Peyer's patch (tissue), 4 donors: ENCODE data around the gene TRPC5OS.

Experiments used
- POLR2A ChIP-seq, 2 donors: fragments of 450-650 bp; IDR thresholded peaks; one replicate each; pipeline ENCODE4 v1.5.1; 2017; ENCODE audit warnings: antibody characterized with exemption in 2 of 2, mild to moderate bottlenecking in 2 of 2, moderate library complexity in 2 of 2
- TF ChIP-seq, protein P1 (sequence below), 6 experiments: fragments of 450-650 bp in 4 of 6; fragments of 200-600 bp in 2 of 6; sonication (generic) in 1 of 6; IDR thresholded peaks; one replicate each; pipeline ENCODE4 v1.5.1; 2017 to 2019; ENCODE audit warnings: antibody characterized with exemption in 6 of 6, mild to moderate bottlenecking in 3 of 6, moderate library complexity in 1 of 6

- no peak for TF ChIP-seq POLR2A (IDR thresholded peaks at IDR 0.05)
- TF ChIP-seq, protein P1, sequence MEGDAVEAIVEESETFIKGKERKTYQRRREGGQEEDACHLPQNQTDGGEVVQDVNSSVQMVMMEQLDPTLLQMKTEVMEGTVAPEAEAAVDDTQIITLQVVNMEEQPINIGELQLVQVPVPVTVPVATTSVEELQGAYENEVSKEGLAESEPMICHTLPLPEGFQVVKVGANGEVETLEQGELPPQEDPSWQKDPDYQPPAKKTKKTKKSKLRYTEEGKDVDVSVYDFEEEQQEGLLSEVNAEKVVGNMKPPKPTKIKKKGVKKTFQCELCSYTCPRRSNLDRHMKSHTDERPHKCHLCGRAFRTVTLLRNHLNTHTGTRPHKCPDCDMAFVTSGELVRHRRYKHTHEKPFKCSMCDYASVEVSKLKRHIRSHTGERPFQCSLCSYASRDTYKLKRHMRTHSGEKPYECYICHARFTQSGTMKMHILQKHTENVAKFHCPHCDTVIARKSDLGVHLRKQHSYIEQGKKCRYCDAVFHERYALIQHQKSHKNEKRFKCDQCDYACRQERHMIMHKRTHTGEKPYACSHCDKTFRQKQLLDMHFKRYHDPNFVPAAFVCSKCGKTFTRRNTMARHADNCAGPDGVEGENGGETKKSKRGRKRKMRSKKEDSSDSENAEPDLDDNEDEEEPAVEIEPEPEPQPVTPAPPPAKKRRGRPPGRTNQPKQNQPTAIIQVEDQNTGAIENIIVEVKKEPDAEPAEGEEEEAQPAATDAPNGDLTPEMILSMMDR (IDR thresholded peaks at IDR 0.05) = peak in 1 of 6 experiments; percentile 7
These were observed 21.2 kb upstream of the TRPC5OS start for GRCh38 chrX:111854556-111855490.
